LNCaP clone FGC (cell line): ENCODE data around the gene DPM3.
"Not testable (repeated sequence)": the region's sequence is repeated elsewhere in the genome, so short reads cannot be mapped to it uniquely, and the experiment has no call there.

ENCODE experiments used
- DNase-seq: peaks from one replicate; pipeline ENCODE4 v3.0.0-alpha.2; 2011; ENCODE audit warnings: low read depth
- H3K4me3 ChIP-seq: 2 replicates; pipeline ENCODE4 v1.5.1; 2011; ENCODE audit warnings: mild to moderate bottlenecking, low read depth, low read length, control low read depth
- CTCF ChIP-seq: IDR thresholded peaks from 2 replicates; pipeline ENCODE4 v1.5.1; 2012; ENCODE audit warnings: mild to moderate bottlenecking; ENCODE audit not compliant: control insufficient read depth, insufficient read depth; ENCODE audit errors: extremely low read depth

Gene DPM3

GRCh38 chr1:155166051-155166470 lies 25.7 kb upstream of the DPM3 start:
- H3K4me3 ChIP-seq = no peak overlapping the region
- no peak for DNase-seq
- TF ChIP-seq CTCF = no peak

GRCh38 chr1:155164625-155165024 lies 24.3 kb upstream of the DPM3 start:
- H3K4me3 ChIP-seq, DNase-seq: not testable (repeated sequence)

- DNase-seq, H3K4me3 ChIP-seq: not testable (repeated sequence)
These were observed 23.5 kb upstream of the DPM3 start for GRCh38 chr1:155163785-155164184.

GRCh38 chr1:155162631-155163030 lies 22.3 kb upstream of the DPM3 start:
- not testable (repeated sequence) for DNase-seq, H3K4me3 ChIP-seq

- H3K4me3 ChIP-seq = no peak overlapping the region
- no peak for TF ChIP-seq CTCF
- DNase-seq = no peak
These were observed 19.8 kb upstream of the DPM3 start for GRCh38 chr1:155160128-155160527.

GRCh38 chr1:155158991-155159390 lies 18.7 kb upstream of the DPM3 start:
- no peak overlapping the region for H3K4me3 ChIP-seq
- no peak for DNase-seq
- TF ChIP-seq CTCF = no peak

GRCh38 chr1:155155996-155156643 lies 15.8 kb upstream of the DPM3 start:
- H3K4me3 ChIP-seq, DNase-seq: not testable (repeated sequence)

- DNase-seq = no peak
- H3K4me3 ChIP-seq = no peak overlapping the region
- no peak for TF ChIP-seq CTCF
These were observed 5.2 kb upstream of the DPM3 start for GRCh38 chr1:155145491-155145890.

GRCh38 chr1:155141749-155142148 lies 1.4 kb upstream of the DPM3 start:
- DNase-seq = no peak
- no peak for TF ChIP-seq CTCF
- H3K4me3 ChIP-seq = no peak overlapping the region
